ENCODE results near the gene SHISA4. TPM values are rescaled to one million over a fixed set of nuclear protein-coding genes. Genes with fewer than 3 reads are reported as not detected.

Gene SHISA4
- polyA plus RNA-seq, 1 donor from 2014 or later, result 1.5 TPM

GRCh38 chr1:201916649-201917249 is 28.1 kb downstream of the SHISA4 start:
- H4K20me1 ChIP-seq (ENCODE audit: insufficient read depth), result no peaks in the 10 kb centered on the region
- no peaks in the 10 kb centered on the region for H3K36me3 ChIP-seq (ENCODE audit: insufficient read depth, low read length)
- H3K9ac ChIP-seq (ENCODE audit: low read length), result no peak overlapping the region
- no peak overlapping the region for H3K4me2 ChIP-seq (ENCODE audit: low read length)
- no peaks in the 10 kb centered on the region for H3K9me3 ChIP-seq (ENCODE audit: low read length)
- no peak overlapping the region for H3K27ac ChIP-seq (ENCODE audit: low read length)
- H3K79me2 ChIP-seq (replicated peaks; ENCODE audit: insufficient read depth, low read length), result no peaks in the 10 kb centered on the region
- no peaks in the 10 kb centered on the region for H3F3A ChIP-seq (ENCODE audit: insufficient read depth, low read length, poor library complexity, severe bottlenecking)
- no peak overlapping the region for H2AFZ ChIP-seq (ENCODE audit: low read depth, low read length)
- no peak overlapping the region for H3K4me3 ChIP-seq (ENCODE audit: low read length)
- TF ChIP-seq REST (IDR thresholded peaks at IDR 0.05; ENCODE audit: borderline replicate concordance) (no peak), MXI1 (conservative IDR thresholded peaks at IDR 0.05; ENCODE audit: poor library complexity, severe bottlenecking) (no peak), EZH2 (IDR thresholded peaks at IDR 0.05; ENCODE audit: borderline replicate concordance, insufficient read depth, low read length, poor library complexity, severe bottlenecking) (no peak), TAF1 (IDR thresholded peaks at IDR 0.05; ENCODE audit: low read depth) (no peak), RAD21 (conservative IDR thresholded peaks at IDR 0.05) (no peak), POLR2AphosphoS5 (IDR thresholded peaks at IDR 0.05) (no peak), SMC3 (conservative IDR thresholded peaks at IDR 0.05; ENCODE audit: poor library complexity) (no peak), EP300 (conservative IDR thresholded peaks at IDR 0.05; ENCODE audit: poor library complexity, severe bottlenecking) (no peak)
- TF ChIP-seq, protein P1, sequence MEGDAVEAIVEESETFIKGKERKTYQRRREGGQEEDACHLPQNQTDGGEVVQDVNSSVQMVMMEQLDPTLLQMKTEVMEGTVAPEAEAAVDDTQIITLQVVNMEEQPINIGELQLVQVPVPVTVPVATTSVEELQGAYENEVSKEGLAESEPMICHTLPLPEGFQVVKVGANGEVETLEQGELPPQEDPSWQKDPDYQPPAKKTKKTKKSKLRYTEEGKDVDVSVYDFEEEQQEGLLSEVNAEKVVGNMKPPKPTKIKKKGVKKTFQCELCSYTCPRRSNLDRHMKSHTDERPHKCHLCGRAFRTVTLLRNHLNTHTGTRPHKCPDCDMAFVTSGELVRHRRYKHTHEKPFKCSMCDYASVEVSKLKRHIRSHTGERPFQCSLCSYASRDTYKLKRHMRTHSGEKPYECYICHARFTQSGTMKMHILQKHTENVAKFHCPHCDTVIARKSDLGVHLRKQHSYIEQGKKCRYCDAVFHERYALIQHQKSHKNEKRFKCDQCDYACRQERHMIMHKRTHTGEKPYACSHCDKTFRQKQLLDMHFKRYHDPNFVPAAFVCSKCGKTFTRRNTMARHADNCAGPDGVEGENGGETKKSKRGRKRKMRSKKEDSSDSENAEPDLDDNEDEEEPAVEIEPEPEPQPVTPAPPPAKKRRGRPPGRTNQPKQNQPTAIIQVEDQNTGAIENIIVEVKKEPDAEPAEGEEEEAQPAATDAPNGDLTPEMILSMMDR (IDR thresholded peaks at IDR 0.05; ENCODE audit: poor library complexity, severe bottlenecking), result no peak
- H3K27me3 ChIP-seq (ENCODE audit: insufficient read depth, low read depth, low read length), result no peaks in the 10 kb centered on the region
- H3K9me2 ChIP-seq (ENCODE audit: insufficient read depth, low read length), result no peaks in the 10 kb centered on the region

GRCh38 chr1:201917362-201918033 is 28.8 kb downstream of the SHISA4 start:
- Histone ChIP-seq H3K27ac (ENCODE audit: low read length) (no peak overlapping the region), H3K9me3 (ENCODE audit: low read length) (no peaks in the 10 kb centered on the region), H3K79me2 (replicated peaks; ENCODE audit: insufficient read depth, low read length) (no peaks in the 10 kb centered on the region), H4K20me1 (ENCODE audit: insufficient read depth) (no peaks in the 10 kb centered on the region), H3K4me3 (ENCODE audit: low read length) (no peak overlapping the region), H3F3A (ENCODE audit: insufficient read depth, low read length, poor library complexity, severe bottlenecking) (no peaks in the 10 kb centered on the region), H3K27me3 (ENCODE audit: insufficient read depth, low read depth, low read length) (no peaks in the 10 kb centered on the region), H3K36me3 (ENCODE audit: insufficient read depth, low read length) (no peaks in the 10 kb centered on the region), H3K9ac (ENCODE audit: low read length) (no peak overlapping the region), H3K4me2 (ENCODE audit: low read length) (no peak overlapping the region), H3K9me2 (ENCODE audit: insufficient read depth, low read length) (no peaks in the 10 kb centered on the region), H2AFZ (ENCODE audit: low read depth, low read length) (no peak overlapping the region)
- no peak for TF ChIP-seq SMC3 (conservative IDR thresholded peaks at IDR 0.05; ENCODE audit: poor library complexity)
- TF ChIP-seq EP300 (conservative IDR thresholded peaks at IDR 0.05; ENCODE audit: poor library complexity, severe bottlenecking), result no peak
- no peak for TF ChIP-seq RAD21 (conservative IDR thresholded peaks at IDR 0.05)
- no peak for TF ChIP-seq POLR2AphosphoS5 (IDR thresholded peaks at IDR 0.05)
- no peak for TF ChIP-seq EZH2 (IDR thresholded peaks at IDR 0.05; ENCODE audit: borderline replicate concordance, insufficient read depth, low read length, poor library complexity, severe bottlenecking)
- no peak for TF ChIP-seq TAF1 (IDR thresholded peaks at IDR 0.05; ENCODE audit: low read depth)
- TF ChIP-seq, protein P1 (IDR thresholded peaks at IDR 0.05; ENCODE audit: poor library complexity, severe bottlenecking), result no peak
- no peak for TF ChIP-seq REST (IDR thresholded peaks at IDR 0.05; ENCODE audit: borderline replicate concordance)
